ENCODE measurements around the gene SIK3. TPM values are rescaled to one million over a fixed set of nuclear protein-coding genes. Genes with fewer than 3 reads are reported as not detected.
A peak's percentile ranks its signal among the peaks of the same experiment; 100 is the strongest.

SIK3 gene
- total and polyA plus RNA-seq, 8 donors = 11.1 to 27.3 (median 24.0) TPM

DNA sequence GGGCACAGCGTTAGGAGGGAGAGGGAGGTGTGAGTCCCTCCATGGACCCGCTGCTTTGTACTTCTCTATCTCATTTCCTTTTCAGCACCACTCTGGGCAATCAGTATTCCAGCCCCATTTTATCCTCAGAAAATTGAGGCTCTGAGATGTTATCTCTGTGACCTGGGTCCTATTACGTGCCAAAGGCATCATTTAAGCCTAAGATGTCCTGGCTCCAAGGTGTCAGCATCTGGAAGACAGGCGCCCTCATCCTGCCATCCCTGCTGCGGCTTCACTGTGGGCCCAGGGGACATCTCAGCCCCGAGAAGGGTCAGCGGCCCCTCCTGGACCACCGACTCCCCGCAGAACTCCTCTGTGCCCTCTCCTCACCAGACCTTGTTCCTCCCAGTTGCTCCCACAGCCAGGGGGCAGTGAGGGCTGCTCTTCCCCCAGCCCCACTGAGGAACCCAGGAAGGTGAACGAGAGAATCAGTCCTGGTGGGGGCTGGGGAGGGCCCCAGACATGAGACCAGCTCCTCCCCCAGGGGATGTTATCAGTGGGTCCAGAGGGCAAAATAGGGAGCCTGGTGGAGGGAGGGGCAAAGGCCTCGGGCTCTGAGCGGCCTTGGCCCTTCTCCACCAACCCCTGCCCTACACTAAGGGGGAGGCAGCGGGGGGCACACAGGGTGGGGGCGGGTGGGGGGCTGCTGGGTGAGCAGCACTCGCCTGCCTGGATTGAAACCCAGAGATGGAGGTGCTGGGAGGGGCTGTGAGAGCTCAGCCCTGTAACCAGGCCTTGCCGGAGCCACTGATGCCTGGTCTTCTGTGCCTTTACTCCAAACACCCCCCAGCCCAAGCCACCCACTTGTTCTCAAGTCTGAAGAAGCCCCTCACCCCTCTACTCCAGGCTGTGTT lies 269.4 kb downstream of the SIK3 start:
- 67 to 72% methylated on average over 11 to 16 of the region's 16 CpGs for WGBS, 2 donors
- intact Hi-C loops (cut with DNase I) = no loop called here
- FAIRE-seq = no peak
- peaks cover 0 to 6% (median 0%) of the 10 kb centered on the region in 3 donors for H3K4me1 ChIP-seq
- no peak overlapping the region for H3K27ac ChIP-seq
- no peaks in the 10 kb centered on the region for H3K27me3 ChIP-seq
- H3K4me3 ChIP-seq = no peak overlapping the region
- DNase-seq = no peak
- H3K36me3 ChIP-seq = no peaks in the 10 kb centered on the region
- TF ChIP-seq, protein P1, sequence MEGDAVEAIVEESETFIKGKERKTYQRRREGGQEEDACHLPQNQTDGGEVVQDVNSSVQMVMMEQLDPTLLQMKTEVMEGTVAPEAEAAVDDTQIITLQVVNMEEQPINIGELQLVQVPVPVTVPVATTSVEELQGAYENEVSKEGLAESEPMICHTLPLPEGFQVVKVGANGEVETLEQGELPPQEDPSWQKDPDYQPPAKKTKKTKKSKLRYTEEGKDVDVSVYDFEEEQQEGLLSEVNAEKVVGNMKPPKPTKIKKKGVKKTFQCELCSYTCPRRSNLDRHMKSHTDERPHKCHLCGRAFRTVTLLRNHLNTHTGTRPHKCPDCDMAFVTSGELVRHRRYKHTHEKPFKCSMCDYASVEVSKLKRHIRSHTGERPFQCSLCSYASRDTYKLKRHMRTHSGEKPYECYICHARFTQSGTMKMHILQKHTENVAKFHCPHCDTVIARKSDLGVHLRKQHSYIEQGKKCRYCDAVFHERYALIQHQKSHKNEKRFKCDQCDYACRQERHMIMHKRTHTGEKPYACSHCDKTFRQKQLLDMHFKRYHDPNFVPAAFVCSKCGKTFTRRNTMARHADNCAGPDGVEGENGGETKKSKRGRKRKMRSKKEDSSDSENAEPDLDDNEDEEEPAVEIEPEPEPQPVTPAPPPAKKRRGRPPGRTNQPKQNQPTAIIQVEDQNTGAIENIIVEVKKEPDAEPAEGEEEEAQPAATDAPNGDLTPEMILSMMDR (IDR thresholded peaks at IDR 0.05) = no peak
- no peaks in the 10 kb centered on the region for H3K9me3 ChIP-seq
- peak in 1 of 4 donors; percentile 25 for ATAC-seq

DNA sequence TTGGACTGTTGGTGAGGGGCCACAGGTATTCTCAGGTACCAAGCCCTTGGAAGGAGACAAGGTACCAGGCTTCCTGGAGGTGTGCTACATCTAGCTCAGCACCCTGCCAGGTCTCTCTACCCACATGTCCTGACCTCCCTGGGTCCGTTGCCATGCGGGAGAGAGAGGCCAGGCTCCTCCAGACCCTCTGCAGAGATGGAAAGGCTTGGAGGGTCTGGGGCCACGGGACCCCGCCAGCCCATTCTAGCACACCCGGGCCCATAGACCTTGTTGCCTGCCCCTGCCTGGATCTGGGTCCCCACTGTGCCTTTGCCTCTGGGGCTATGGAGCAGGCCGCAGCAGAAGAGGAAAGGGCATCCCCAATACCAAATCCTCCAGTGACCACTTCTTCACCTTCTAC lies 270.8 kb downstream of the SIK3 start:
- no peak for FAIRE-seq
- intact Hi-C loops (cut with DNase I) = no loop called here
- Histone ChIP-seq H3K9me3 (no peaks in the 10 kb centered on the region), H3K4me1 (peaks cover 0 to 6% (median 0%) of the 10 kb centered on the region in 3 donors), H3K27ac (no peak overlapping the region), H3K36me3 (no peaks in the 10 kb centered on the region), H3K4me3 (no peak overlapping the region), H3K27me3 (no peaks in the 10 kb centered on the region)
- 87 to 92% methylated on average over 6 of the region's 6 CpGs for WGBS, 2 donors
- no peak for ATAC-seq
- no peak for DNase-seq
- TF ChIP-seq, protein P1 (IDR thresholded peaks at IDR 0.05) = no peak

DNA sequence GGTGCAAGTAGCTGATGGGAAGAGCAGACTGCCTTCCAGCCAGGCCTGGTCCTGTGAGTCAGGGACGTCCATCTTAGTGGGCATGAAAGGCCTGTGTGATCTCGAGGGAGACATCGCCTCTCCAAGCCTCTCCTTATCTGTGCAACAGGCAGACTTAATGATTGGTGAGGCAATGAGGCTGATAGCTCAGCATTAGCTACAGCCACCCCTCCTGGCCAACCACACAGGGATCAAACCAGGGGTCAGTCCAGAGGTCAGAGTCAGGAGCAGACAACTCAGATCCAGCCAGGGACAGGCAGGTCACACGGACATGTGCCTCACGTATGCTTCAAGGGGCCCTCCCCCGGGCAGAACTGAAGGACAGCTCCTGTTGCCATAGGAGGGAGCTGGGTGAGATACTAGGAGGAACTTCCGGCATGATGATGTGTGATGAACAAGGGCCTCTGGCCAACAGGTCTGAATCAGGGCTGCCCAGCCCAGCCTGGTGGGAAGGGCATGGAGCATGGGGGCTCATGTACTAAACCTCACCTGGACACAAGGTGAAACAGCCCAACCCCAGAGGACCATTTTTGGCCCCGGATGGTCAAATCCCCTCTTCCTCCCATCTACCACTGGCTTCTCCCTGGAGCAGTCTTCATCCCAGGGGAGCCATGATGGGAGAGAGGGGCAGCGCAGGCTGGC lies 271.3 kb downstream of the SIK3 start:
- no peak for DNase-seq
- WGBS, 2 donors = 72 to 75% methylated on average over 9 of the region's 9 CpGs
- Histone ChIP-seq H3K9me3 (no peaks in the 10 kb centered on the region), H3K36me3 (no peaks in the 10 kb centered on the region), H3K27ac (no peak overlapping the region), H3K4me3 (no peak overlapping the region), H3K4me1 (peaks cover 0 to 2% (median 0%) of the 10 kb centered on the region in 3 donors), H3K27me3 (no peaks in the 10 kb centered on the region)
- TF ChIP-seq, protein P1 (IDR thresholded peaks at IDR 0.05) = no peak
- no peak for FAIRE-seq
- ATAC-seq = no peak
- intact Hi-C loops (cut with DNase I) = no loop called here

DNA sequence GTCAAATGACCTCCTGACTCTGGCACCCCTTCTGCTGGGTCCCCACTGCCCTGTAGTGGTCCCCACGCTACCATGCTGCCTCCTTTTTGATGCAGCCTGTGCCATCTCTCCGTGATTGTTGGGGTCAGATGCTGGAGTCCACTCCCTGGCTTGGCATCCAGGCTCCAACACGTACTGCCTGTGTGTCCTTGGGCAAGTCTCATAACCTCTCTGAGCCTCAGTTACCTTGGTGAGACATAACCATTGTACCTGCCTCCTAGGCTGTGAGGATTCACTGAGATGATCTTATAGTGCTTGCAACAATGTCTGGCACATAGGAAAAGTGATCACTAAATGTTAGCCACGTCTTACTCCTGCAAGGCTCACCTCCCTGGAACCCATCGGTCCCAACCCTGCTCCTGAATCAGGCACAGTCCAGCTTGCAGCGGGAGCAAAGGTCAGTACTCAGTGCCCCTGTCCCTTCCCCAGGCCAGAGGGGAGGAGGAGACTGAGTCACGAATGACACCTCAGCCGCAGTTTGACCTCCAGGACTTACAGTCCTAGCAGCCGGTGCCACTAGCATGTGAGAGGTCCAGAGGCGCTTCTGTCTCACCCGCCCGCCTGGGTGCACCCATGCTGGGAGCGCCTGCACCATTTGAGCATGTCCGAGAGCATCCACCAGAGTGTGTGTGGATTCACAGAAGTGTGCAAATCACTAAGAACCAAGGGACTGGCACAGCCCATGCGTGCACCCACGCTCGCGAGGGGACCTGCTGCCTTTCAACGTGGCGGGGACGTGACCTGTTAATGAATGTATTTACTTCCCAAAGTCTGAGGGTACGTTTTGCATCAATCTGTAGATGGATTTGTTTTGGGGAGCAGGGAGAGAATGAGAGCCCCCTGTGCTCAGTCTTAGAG lies 272.1 kb downstream of the SIK3 start:
- TF ChIP-seq, protein P1 (IDR thresholded peaks at IDR 0.05) = no peak
- Histone ChIP-seq H3K9me3 (no peaks in the 10 kb centered on the region), H3K27ac (no peak overlapping the region), H3K36me3 (no peaks in the 10 kb centered on the region), H3K4me3 (no peak overlapping the region), H3K27me3 (no peaks in the 10 kb centered on the region), H3K4me1 (no peaks in the 10 kb centered on the region)
- no peak for ATAC-seq
- FAIRE-seq = no peak
- WGBS, 2 donors = 77 to 82% methylated on average over 22 of the region's 22 CpGs
- intact Hi-C loops (cut with DNase I) = no loop called here
- DNase-seq = no peak
